PC-3 (cell line): ENCODE results near the gene FAM156A. TPM values are rescaled to one million over a fixed set of nuclear protein-coding genes. Genes with fewer than 3 reads are reported as not detected.
A peak's percentile ranks its signal among the peaks of the same experiment; 100 is the strongest.
"Not testable (repeated sequence)": the region's sequence is repeated elsewhere in the genome, so short reads cannot be mapped to it uniquely, and the experiment has no call there.

Experiments used
- ATAC-seq: fragments of 200-7000 bp; cut with Tn5 transposase; 2 replicates; pipeline ENCODE4 v1.9.1; 2020; ENCODE audit warnings: mild to moderate bottlenecking, moderate library complexity
- BruUV-seq: library from RNA; stranded (reverse); fragments of 400-500 nt; replicated peaks from 2 replicates; lab custom pipeline; 2021; lab: Mats Ljungman, UMichigan
- CTCF ChIA-PET: fragments of 300-600 bp; sonication (Branson Sonifier 250); formaldehyde crosslinking; loops from one replicate; lab custom pipeline; 2022; ENCODE audit warnings: antibody characterized with exemption; lab: Charles Lee
- POLR2A ChIA-PET: fragments of 300-600 bp; sonication (Branson Sonifier 250); formaldehyde crosslinking; loops from one replicate; lab custom pipeline; 2022; ENCODE audit warnings: antibody characterized with exemption; ENCODE audit not compliant: unreplicated experiment; lab: Charles Lee
- DNase-seq: peaks from one replicate; pipeline ENCODE4 v3.0.0-alpha.2; 2015
- H2AFZ ChIP-seq: fragments of 300-600 bp; sonication (generic); 2 replicates; pipeline ENCODE4 v1.6.0; 2016; ENCODE audit warnings: antibody characterized with exemption, low read length
- H3F3A ChIP-seq: fragments of 300-600 bp; sonication (generic); one replicate; pipeline ENCODE4 v1.6.0; 2017; ENCODE audit warnings: antibody characterized with exemption, low read length, control low read depth, mild to moderate bottlenecking; ENCODE audit not compliant: unreplicated experiment
- H3K27ac ChIP-seq: fragments of 300-600 bp; sonication (generic); 2 replicates; pipeline ENCODE4 v1.5.1; 2016; ENCODE audit warnings: mild to moderate bottlenecking, low read length
- H3K27me3 ChIP-seq: fragments of 300-600 bp; sonication (generic); 2 replicates; pipeline ENCODE4 v1.6.1; 2016; ENCODE audit warnings: low read length, mixed read lengths
- H3K36me3 ChIP-seq: fragments of 300-600 bp; sonication (generic); 2 replicates; pipeline ENCODE4 v1.6.1; 2016; ENCODE audit warnings: low read depth, mixed run types, low read length, mixed read lengths
- H3K4me1 ChIP-seq: fragments of 300-600 bp; sonication (generic); 2 replicates; pipeline ENCODE4 v1.5.1; 2016; ENCODE audit warnings: low read length; ENCODE audit not compliant: insufficient read depth
- H3K4me2 ChIP-seq: fragments of 300-600 bp; sonication (generic); 2 replicates; pipeline ENCODE4 v1.6.0; 2016; ENCODE audit warnings: low read length
- H3K4me3 ChIP-seq: fragments of 300-600 bp; sonication (generic); 2 replicates; pipeline ENCODE4 v1.5.1; 2016; ENCODE audit warnings: mild to moderate bottlenecking, low read length, mixed read lengths
- H3K79me2 ChIP-seq: fragments of 300-600 bp; sonication (generic); 2 replicates; pipeline ENCODE4 v1.6.1; 2017; ENCODE audit warnings: low read length, mixed read lengths
- H3K9ac ChIP-seq: fragments of 300-600 bp; sonication (generic); 2 replicates; pipeline ENCODE4 v1.6.0; 2016; ENCODE audit warnings: mild to moderate bottlenecking, low read length
- H3K9me2 ChIP-seq: fragments of 300-600 bp; sonication (generic); replicated peaks from 2 replicates; pipeline ENCODE4 v1.6.1; 2016; ENCODE audit warnings: mixed run types, low read length, mixed read lengths
- H3K9me3 ChIP-seq: fragments of 300-600 bp; sonication (generic); 2 replicates; pipeline ENCODE4 v1.6.1; 2016; ENCODE audit warnings: low read length, mixed read lengths
- H4K20me1 ChIP-seq: fragments of 300-600 bp; sonication (generic); 2 replicates; pipeline ENCODE4 v1.6.1; 2016; ENCODE audit warnings: low read length, mixed read lengths
- CTCF ChIP-seq: fragments of 300-600 bp; sonication (generic); conservative IDR thresholded peaks from 2 replicates; pipeline ENCODE4 v1.5.1; 2017; ENCODE audit warnings: antibody characterized with exemption, low read depth, mild to moderate bottlenecking, low read length
- EZH2 ChIP-seq: fragments of 300-600 bp; sonication (generic); IDR thresholded peaks from one replicate; pipeline ENCODE4 v1.6.1; 2017; ENCODE audit warnings: antibody characterized with exemption, mild to moderate bottlenecking, low read length; ENCODE audit not compliant: unreplicated experiment
- EZH2phosphoT487 ChIP-seq: fragments of 300-600 bp; sonication (generic); IDR thresholded peaks from 2 replicates; pipeline ENCODE4 v1.6.1; 2018; ENCODE audit warnings: mild to moderate bottlenecking, antibody characterized with exemption, low read length, borderline replicate concordance
- intact Hi-C: fragments of 100-400 bp; cut with micrococcal nuclease; formaldehyde crosslinking; loops from 2 replicates; pipeline ENCODE4 v1.9.0; 2023
- total RNA-seq: library from RNA; depleted of rRNA; stranded (reverse); fragments of >200 nt; gene quantifications from 2 replicates; pipeline ENCODE4 v1.2.3, GENCODE V29; 2014

Gene FAM156A
- total RNA-seq, 1 experiment from 2014 or later, result 21.1 TPM

DNA sequence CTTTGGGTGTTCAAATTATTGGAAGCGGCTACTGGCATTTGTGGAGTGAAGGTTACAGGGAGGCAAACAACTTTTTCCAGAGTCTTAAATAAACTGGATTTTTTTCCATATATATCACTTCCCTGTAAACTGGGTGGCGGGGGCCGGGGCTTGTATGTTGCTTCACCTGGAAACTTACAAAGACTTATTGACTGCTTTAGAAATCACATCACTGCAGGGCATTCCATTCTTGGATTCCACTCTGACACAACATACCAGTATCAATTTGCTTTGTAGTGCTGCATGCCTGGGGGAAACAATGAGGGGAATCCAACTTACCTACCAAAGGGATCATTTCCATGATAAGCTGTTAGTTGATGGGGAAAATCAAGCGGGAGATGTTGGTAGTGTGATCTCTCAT, 21.7 kb upstream of the FAM156A start:
- H3F3A ChIP-seq, result no peaks in the 10 kb centered on the region
- ChIA-PET POLR2A (no interaction called here), CTCF (no interaction called here)
- DNase-seq (no peak), ATAC-seq (no peak)
- H3K9ac ChIP-seq, result no peak overlapping the region
- H3K27ac ChIP-seq, result peak overlapping the region; percentile 16; the same call in 1 of the 2 replicates
- H3K4me1 ChIP-seq, result peaks cover 14% of the 10 kb centered on the region
- no peak overlapping the region for H3K4me3 ChIP-seq
- no peaks in the 10 kb centered on the region for H3K9me3 ChIP-seq
- H2AFZ ChIP-seq, result no peak overlapping the region
- no peak overlapping the region for H3K4me2 ChIP-seq
- H3K79me2 ChIP-seq, result no peaks in the 10 kb centered on the region
- intact Hi-C loops, result no loop called here
- no peak for TF ChIP-seq EZH2
- TF ChIP-seq EZH2phosphoT487, result no peak
- no peak for TF ChIP-seq CTCF
- no peaks in the 10 kb centered on the region for H4K20me1 ChIP-seq
- BruUV-seq, result no TSS peak
- no peaks in the 10 kb centered on the region for H3K36me3 ChIP-seq
- no peaks in the 10 kb centered on the region for H3K27me3 ChIP-seq
- H3K9me2 ChIP-seq, result no peaks in the 10 kb centered on the region

- Histone ChIP-seq H3K4me2 (no peak overlapping the region), H3K9ac (no peak overlapping the region), H4K20me1 (no peaks in the 10 kb centered on the region), H3K27ac (no peak overlapping the region), H2AFZ (no peak overlapping the region), H3K36me3 (no peaks in the 10 kb centered on the region), H3K4me1 (peaks cover 14% of the 10 kb centered on the region), H3F3A (no peaks in the 10 kb centered on the region), H3K4me3 (no peak overlapping the region), H3K79me2 (no peaks in the 10 kb centered on the region), H3K27me3 (no peaks in the 10 kb centered on the region), H3K9me2 (no peaks in the 10 kb centered on the region), H3K9me3 (no peaks in the 10 kb centered on the region)
- no TSS peak for BruUV-seq
- intact Hi-C loops, result no loop called here
- ATAC-seq (no peak), DNase-seq (no peak)
- CTCF ChIA-PET, result no interaction called here
- TF ChIP-seq CTCF (no peak), EZH2phosphoT487 (no peak), EZH2 (no peak)
- POLR2A ChIA-PET, result no interaction called here
These were observed 21.2 kb upstream of the FAM156A start for GRCh38 chrX:52979568-52979967.

- POLR2A ChIA-PET, result no interaction called here
- peaks cover 14% of the 10 kb centered on the region for H3K4me1 ChIP-seq
These were observed 19.6 kb upstream of the FAM156A start for GRCh38 chrX:52977953-52978352.

GRCh38 chrX:52975576-52975975, 17.3 kb upstream of the FAM156A start:
- ATAC-seq, H3F3A ChIP-seq, CTCF ChIA-PET: not testable (repeated sequence)

More at GRCh38 chrX:52977953-52978352, 19.6 kb upstream of the FAM156A start:
- H3K9me3 ChIP-seq, result no peaks in the 10 kb centered on the region
- no peak for TF ChIP-seq CTCF
- no peak for TF ChIP-seq EZH2
- no peaks in the 10 kb centered on the region for H4K20me1 ChIP-seq
- no peak for DNase-seq
- intact Hi-C loops, result no loop called here
- H3K27me3 ChIP-seq, result no peaks in the 10 kb centered on the region
- no peaks in the 10 kb centered on the region for H3F3A ChIP-seq
- H2AFZ ChIP-seq, result no peak overlapping the region
- CTCF ChIA-PET, result no interaction called here
- BruUV-seq, result no TSS peak
- ATAC-seq, result no peak
- no peaks in the 10 kb centered on the region for H3K79me2 ChIP-seq
- no peak overlapping the region for H3K4me3 ChIP-seq
- no peaks in the 10 kb centered on the region for H3K36me3 ChIP-seq
- no peaks in the 10 kb centered on the region for H3K9me2 ChIP-seq
- no peak overlapping the region for H3K4me2 ChIP-seq
- no peak overlapping the region for H3K9ac ChIP-seq
- H3K27ac ChIP-seq, result no peak overlapping the region

More at GRCh38 chrX:52975576-52975975, 17.3 kb upstream of the FAM156A start:
- H4K20me1 ChIP-seq, POLR2A ChIA-PET, BruUV-seq, H3K27ac ChIP-seq, H3K9me2 ChIP-seq, H2AFZ ChIP-seq, DNase-seq, H3K4me3 ChIP-seq, H3K36me3 ChIP-seq, H3K9ac ChIP-seq, H3K27me3 ChIP-seq, H3K4me1 ChIP-seq, H3K79me2 ChIP-seq, H3K4me2 ChIP-seq, intact Hi-C loops, H3K9me3 ChIP-seq: not testable (repeated sequence)
